Stimulated activated effector memory CD8-positive, alpha-beta T cell treated with anti-CD3 and anti-CD28 coated beads, Interleukin-12 subunit alpha, Interleukin-12 subunit beta, amount 100 ng/mL, for 72 hours (primary cell): ENCODE results near the gene MCM9.

ENCODE experiments used
- ATAC-seq: fragments of 150-1000 bp; cut with Tn5 transposase; 2 replicates; pipeline ENCODE4 v1.10.0; 2021
- DNase-seq, 2 donors: peaks; one replicate each; pipeline ENCODE4 v3.0.0; 2021 to 2022; ENCODE audit warnings: low spot score in 2 of 2
- H3K27ac Mint-ChIP-seq: one replicate; pipeline ENCODE4 v1.8.0; 2022; ENCODE audit warnings: mild to moderate bottlenecking, mixed read lengths
- H3K36me3 Mint-ChIP-seq: one replicate; pipeline ENCODE4 v1.8.0; 2022; ENCODE audit warnings: mild to moderate bottlenecking, mixed read lengths
- H3K4me1 Mint-ChIP-seq: one replicate; pipeline ENCODE4 v1.8.0; 2022; ENCODE audit warnings: mixed read lengths
- H3K4me3 Mint-ChIP-seq: one replicate; pipeline ENCODE4 v1.8.0; 2022; ENCODE audit warnings: mild to moderate bottlenecking, mixed read lengths
- H3K9me3 Mint-ChIP-seq: one replicate; pipeline ENCODE4 v1.8.0; 2022; ENCODE audit warnings: mixed read lengths

MCM9 gene

GRCh38 chr6:118789419-118789818 is 145.5 kb downstream of the MCM9 start:
- peak overlapping the region; percentile 87 for H3K27ac Mint-ChIP-seq
- peaks cover 7% of the 10 kb centered on the region for H3K9me3 Mint-ChIP-seq
- H3K36me3 Mint-ChIP-seq: no peaks in the 10 kb centered on the region
- ATAC-seq (peak; percentile 63), DNase-seq (no peak)
- peak overlapping the region; percentile 51 for H3K4me3 Mint-ChIP-seq
- peaks cover 36% of the 10 kb centered on the region for H3K4me1 Mint-ChIP-seq

- DNase-seq: no peak
- Mint-ChIP-seq H3K4me1 (peaks cover 36% of the 10 kb centered on the region), H3K4me3 (peak overlapping the region; percentile 51), H3K36me3 (no peaks in the 10 kb centered on the region), H3K27ac (peak overlapping the region; percentile 87), H3K9me3 (peaks cover 7% of the 10 kb centered on the region)
- ATAC-seq: no peak
These were observed 146.3 kb downstream of the MCM9 start for GRCh38 chr6:118788702-118789101.

- no peak overlapping the region for H3K4me3 Mint-ChIP-seq
- peaks cover 36% of the 10 kb centered on the region for H3K4me1 Mint-ChIP-seq
- H3K27ac Mint-ChIP-seq: peak overlapping the region; percentile 87
- ATAC-seq (peak; percentile 74), DNase-seq (no peak)
- H3K9me3 Mint-ChIP-seq: peaks cover 7% of the 10 kb centered on the region
- H3K36me3 Mint-ChIP-seq: no peaks in the 10 kb centered on the region
These were observed 147.1 kb downstream of the MCM9 start for GRCh38 chr6:118787724-118788423.

- Mint-ChIP-seq H3K36me3 (no peaks in the 10 kb centered on the region), H3K4me3 (no peak overlapping the region), H3K9me3 (peaks cover 3% of the 10 kb centered on the region), H3K27ac (no peak overlapping the region), H3K4me1 (peaks cover 28% of the 10 kb centered on the region)
- DNase-seq: no peak
- ATAC-seq: no peak
These were observed 148.1 kb downstream of the MCM9 start for GRCh38 chr6:118786596-118787453.

- Mint-ChIP-seq H3K27ac (no peak overlapping the region), H3K36me3 (no peaks in the 10 kb centered on the region), H3K4me3 (no peak overlapping the region), H3K4me1 (peaks cover 22% of the 10 kb centered on the region), H3K9me3 (no peaks in the 10 kb centered on the region)
- ATAC-seq (no peak), DNase-seq (no peak)
These were observed 149.4 kb downstream of the MCM9 start for GRCh38 chr6:118785601-118786000.

- Mint-ChIP-seq H3K4me3 (no peak overlapping the region), H3K4me1 (peaks cover 22% of the 10 kb centered on the region), H3K36me3 (no peaks in the 10 kb centered on the region), H3K27ac (no peak overlapping the region), H3K9me3 (no peaks in the 10 kb centered on the region)
- ATAC-seq: no peak
- DNase-seq: no peak
These were observed 150.3 kb downstream of the MCM9 start for GRCh38 chr6:118784641-118785164.

- Mint-ChIP-seq H3K9me3 (no peaks in the 10 kb centered on the region), H3K27ac (no peak overlapping the region), H3K4me3 (no peak overlapping the region), H3K4me1 (peaks cover 16% of the 10 kb centered on the region), H3K36me3 (no peaks in the 10 kb centered on the region)
- no peak for ATAC-seq
- no peak for DNase-seq
These were observed 150.9 kb downstream of the MCM9 start for GRCh38 chr6:118783931-118784550.

GRCh38 chr6:118782651-118783050 is 152.3 kb downstream of the MCM9 start:
- Mint-ChIP-seq H3K27ac (no peak overlapping the region), H3K9me3 (no peaks in the 10 kb centered on the region), H3K36me3 (no peaks in the 10 kb centered on the region), H3K4me1 (peaks cover 5% of the 10 kb centered on the region), H3K4me3 (no peak overlapping the region)
- DNase-seq (no peak), ATAC-seq (no peak)

- Mint-ChIP-seq H3K4me3 (no peak overlapping the region), H3K36me3 (no peaks in the 10 kb centered on the region), H3K9me3 (no peaks in the 10 kb centered on the region), H3K4me1 (peaks cover 10% of the 10 kb centered on the region), H3K27ac (no peak overlapping the region)
- DNase-seq (no peak), ATAC-seq (no peak)
These were observed 153.1 kb downstream of the MCM9 start for GRCh38 chr6:118781897-118782296.

GRCh38 chr6:118780668-118781067 is 154.3 kb downstream of the MCM9 start:
- Mint-ChIP-seq H3K9me3 (no peaks in the 10 kb centered on the region), H3K4me3 (no peak overlapping the region), H3K27ac (no peak overlapping the region), H3K4me1 (peaks cover 16% of the 10 kb centered on the region), H3K36me3 (no peaks in the 10 kb centered on the region)
- DNase-seq: no peak
- ATAC-seq: no peak

GRCh38 chr6:118776607-118777549 is 158.1 kb downstream of the MCM9 start:
- DNase-seq (peak in 1 of 2 donors; percentile 72), ATAC-seq (peak; percentile 81)
- no peaks in the 10 kb centered on the region for H3K36me3 Mint-ChIP-seq
- peak overlapping the region; percentile 46 for H3K27ac Mint-ChIP-seq
- H3K4me3 Mint-ChIP-seq: no peak overlapping the region
- H3K9me3 Mint-ChIP-seq: no peaks in the 10 kb centered on the region
- H3K4me1 Mint-ChIP-seq: peaks cover 16% of the 10 kb centered on the region

- ATAC-seq (no peak), DNase-seq (no peak)
- H3K4me3 Mint-ChIP-seq: no peak overlapping the region
- no peaks in the 10 kb centered on the region for H3K9me3 Mint-ChIP-seq
- H3K27ac Mint-ChIP-seq: no peak overlapping the region
- H3K36me3 Mint-ChIP-seq: no peaks in the 10 kb centered on the region
- H3K4me1 Mint-ChIP-seq: peaks cover 16% of the 10 kb centered on the region
These were observed 159.6 kb downstream of the MCM9 start for GRCh38 chr6:118775381-118775780.

- peaks cover 19% of the 10 kb centered on the region for H3K4me1 Mint-ChIP-seq
These were observed 160.4 kb downstream of the MCM9 start for GRCh38 chr6:118774581-118774980.

GRCh38 chr6:118772886-118773285 is 162.1 kb downstream of the MCM9 start:
- Mint-ChIP-seq H3K36me3 (no peaks in the 10 kb centered on the region), H3K27ac (no peak overlapping the region), H3K4me3 (no peak overlapping the region), H3K9me3 (no peaks in the 10 kb centered on the region), H3K4me1 (peaks cover 36% of the 10 kb centered on the region)
- ATAC-seq (no peak), DNase-seq (no peak)

More at GRCh38 chr6:118774581-118774980, 160.4 kb downstream of the MCM9 start:
- Mint-ChIP-seq H3K4me3 (no peak overlapping the region), H3K36me3 (no peaks in the 10 kb centered on the region), H3K27ac (no peak overlapping the region), H3K9me3 (no peaks in the 10 kb centered on the region)
- DNase-seq (no peak), ATAC-seq (no peak)
